GM12878 (cell line): ENCODE data around the gene FGD6. TPM values are rescaled to one million over a fixed set of nuclear protein-coding genes. Genes with fewer than 3 reads are reported as not detected.

Experiments
- ATAC-seq: fragments of 200-7000 bp; cut with Tn5 transposase; 3 replicates; pipeline ENCODE4 v1.9.1; 2020; ENCODE audit warnings: mild to moderate bottlenecking, moderate library complexity
- BruUV-seq: library from RNA; stranded (reverse); fragments of 400-500 nt; replicated peaks from 2 replicates; lab custom pipeline; 2021; lab: Mats Ljungman, UMichigan
- CTCF ChIA-PET: fragments of 300-600 bp; sonication (Branson Sonifier 250); formaldehyde crosslinking; extraction: SDS; loops from one replicate; lab custom pipeline; 2021; ENCODE audit warnings: inconsistent platforms; lab: Yijun Ruan, JAX
- POLR2A ChIA-PET: fragments of 350-600 bp; formaldehyde crosslinking; extraction: SDS; loops from one replicate; lab custom pipeline; 2021; ENCODE audit warnings: inconsistent platforms; lab: Charles Lee
- RAD21 ChIA-PET: fragments of 300-600 bp; sonication (Branson Sonifier 250); formaldehyde crosslinking; loops from one replicate; lab custom pipeline; 2023; ENCODE audit warnings: antibody characterized with exemption; ENCODE audit not compliant: unreplicated experiment; lab: Charles Lee
- SMC1A ChIA-PET: fragments of 300-600 bp; sonication (Branson Sonifier 250); formaldehyde crosslinking; loops from one replicate; lab custom pipeline; 2023; ENCODE audit not compliant: unreplicated experiment, uncharacterized antibody; lab: Charles Lee
- DNase-seq: peaks from one replicate; pipeline ENCODE4 v3.0.0-alpha.2; 2011; ENCODE audit warnings: low read depth, low spot score
- FAIRE-seq: peaks from 3 replicates; lab custom pipeline; 2011; peaks lifted over from hg19 to GRCh38; lab: Jason Lieb, UNC
- H2AFZ ChIP-seq: 2 replicates; pipeline ENCODE4 v1.6.0; 2011; ENCODE audit warnings: low read depth, low read length, control low read depth; ENCODE audit not compliant: control insufficient read depth
- H3K27ac ChIP-seq: 2 replicates; pipeline ENCODE4 v1.5.1; 2011; ENCODE audit warnings: control low read depth; ENCODE audit not compliant: control insufficient read depth, insufficient read depth
- H3K27me3 ChIP-seq, 2 experiments: replicated peaks in 1 of 2; 2 replicates each; pipeline versions ENCODE4 v1.6.0 to v1.6.1; 2011; ENCODE audit warnings: low read length in 1 of 2; ENCODE audit not compliant: control insufficient read depth in 2 of 2, insufficient read depth in 2 of 2
- H3K36me3 ChIP-seq, 2 experiments: 2 replicates each; pipeline ENCODE4 v1.5.1; 2011; ENCODE audit warnings: low read length in 1 of 2; ENCODE audit not compliant: control insufficient read depth in 2 of 2, insufficient read depth in 2 of 2
- H3K4me1 ChIP-seq: 2 replicates; pipeline ENCODE4 v1.6.1; 2011; ENCODE audit warnings: mild to moderate bottlenecking, low read length, moderate library complexity, mixed read lengths; ENCODE audit not compliant: control insufficient read depth, insufficient read depth
- H3K4me2 ChIP-seq: 2 replicates; pipeline ENCODE4 v1.6.0; 2011; ENCODE audit warnings: control low read depth; ENCODE audit not compliant: control insufficient read depth, insufficient read depth
- H3K4me3 ChIP-seq: fragments of 200-600 bp; sonication (generic); 2 replicates; pipeline ENCODE4 v1.5.1; 2016
- H3K79me2 ChIP-seq: 2 replicates; pipeline ENCODE4 v1.6.0; 2011; ENCODE audit warnings: low read length; ENCODE audit not compliant: control insufficient read depth, insufficient read depth
- H3K9ac ChIP-seq: 2 replicates; pipeline ENCODE4 v1.8.0; 2011; ENCODE audit warnings: low read length, control low read depth, mixed read lengths; ENCODE audit not compliant: control insufficient read depth, insufficient read depth
- H3K9me3 ChIP-seq: replicated peaks from 3 replicates; pipeline ENCODE4 v1.5.1; 2011; ENCODE audit warnings: mild to moderate bottlenecking, low read length; ENCODE audit not compliant: control insufficient read depth, insufficient read depth
- H4K20me1 ChIP-seq: 2 replicates; pipeline ENCODE4 v1.6.0; 2011; ENCODE audit not compliant: control insufficient read depth, insufficient read depth
- CBX5 ChIP-seq: sonication (generic); IDR thresholded peaks from 2 replicates; pipeline ENCODE4 v1.6.1; 2016; ENCODE audit warnings: low read depth, moderate library complexity, mild to moderate bottlenecking, inconsistent platforms
- IKZF1 ChIP-seq: fragments of 450-650 bp; conservative IDR thresholded peaks from 2 replicates; pipeline ENCODE4 v1.6.1; 2017; ENCODE audit warnings: antibody characterized with exemption, mild to moderate bottlenecking
- JUND ChIP-seq: IDR thresholded peaks from 2 replicates; pipeline ENCODE4 v1.6.1; 2012; ENCODE audit warnings: low read depth, mild to moderate bottlenecking, low read length, improper control_type of control experiment, moderate library complexity
- PRDM15 ChIP-seq: fragments of 450-650 bp; formaldehyde crosslinking; IDR thresholded peaks from 2 replicates; pipeline ENCODE4 v1.4.0; 2020; ENCODE audit warnings: mild to moderate bottlenecking, moderate library complexity
- RBBP5 ChIP-seq: fragments of 200-600 bp; sonication (generic); conservative IDR thresholded peaks from 2 replicates; pipeline ENCODE4 v1.6.1; 2016
- TARDBP ChIP-seq: IDR thresholded peaks from 2 replicates; pipeline ENCODE4 v1.6.1; 2016; ENCODE audit warnings: borderline replicate concordance
- ZBTB4 ChIP-seq: fragments of 450-650 bp; formaldehyde crosslinking; IDR thresholded peaks from 2 replicates; pipeline ENCODE4 v1.4.0; 2022; ENCODE audit warnings: mild to moderate bottlenecking, moderate library complexity
- ZNF207 ChIP-seq: fragments of 450-650 bp; IDR thresholded peaks from 2 replicates; pipeline ENCODE4 v1.6.1; 2014; ENCODE audit warnings: antibody characterized with exemption, mild to moderate bottlenecking, borderline replicate concordance
- WGBS: methylation state at CpG from one replicate; pipeline ENCODE4 v1.1.6; 2016; ENCODE audit warnings: low lambda C conversion rate; ENCODE audit not compliant: insufficient replicate concordance, insufficient coverage; ENCODE audit errors: missing lambda C conversion rate; 5-methylcytosine and 5-hydroxymethylcytosine counted together
- in situ Hi-C: fragments of 300-500 bp; cut with MboI; formaldehyde crosslinking; loops from 9 replicates; pipeline ENCODE4 v1.14.3; 2018; ENCODE audit warnings: mixed read lengths
- intact Hi-C: fragments of 100-400 bp; cut with micrococcal nuclease; formaldehyde crosslinking; loops from one replicate; pipeline ENCODE4 v1.14.2; 2022; ENCODE audit not compliant: unreplicated experiment
- polyA plus RNA-seq, 11 experiments: library from polyadenylated mRNA; depleted of rRNA in 4 of 11; unstranded in 6 of 11; stranded (reverse) in 5 of 11; fragments of >200 nt; fragmentation: Nextera tagmentation in 4 of 11; fragmentation: Illumina TruSeq in 1 of 11; extraction: Ambion mirVana in 4 of 11; extraction: Trizol in 1 of 11; gene quantifications; 1 replicate in 1 of 11; 2 replicates in 10 of 11; pipeline versions ENCODE4 v1.2.1 to v1.2.3, GENCODE V29; 2011 to 2016; ENCODE audit warnings: inconsistent platforms in 2 of 11, missing spikeins in 2 of 11, low read depth in 1 of 11
- total RNA-seq, 4 experiments: library from RNA; depleted of rRNA in 3 of 4; stranded (reverse); fragments of >200 nt in 3 of 4; fragmentation: Illumina TruSeq in 1 of 4; extraction: Trizol in 1 of 4; gene quantifications; 2 replicates each; pipeline versions ENCODE4 v1.2.1 to v1.2.3, GENCODE V29; 2013 to 2021
- TF ChIP-seq, protein P1 (sequence below): IDR thresholded peaks from 2 replicates; pipeline ENCODE4 v1.6.1; 2011; ENCODE audit warnings: mild to moderate bottlenecking, low read depth, low read length, moderate library complexity; ENCODE audit not compliant: insufficient replicate concordance

FGD6 gene
- total and polyA plus RNA-seq, 10 of the 15 experiments (the other 5 are each of a cell fraction or from before 2014, with no cell fraction given) = 2.4 to 15.5 (median 8.9) TPM

- ChIA-PET CTCF (no interaction called here), SMC1A (interaction anchor here (2.0 kb wide), 1 partner anchor 10 kb away, joined by 4 read pairs; no protein-coding TSS in a partner anchor), RAD21 (no interaction called here), POLR2A (no interaction called here)
- Histone ChIP-seq H3K27me3 (no peaks in the 10 kb centered on the region), H3K4me2 (no peak overlapping the region), H3K4me1 (no peaks in the 10 kb centered on the region), H3K27ac (no peak overlapping the region), H3K79me2 (no peaks in the 10 kb centered on the region), H3K9me3 (no peaks in the 10 kb centered on the region), H3K4me3 (no peak overlapping the region), H3K36me3 (no peaks in the 10 kb centered on the region), H3K9ac (no peak overlapping the region), H2AFZ (no peak overlapping the region), H4K20me1 (no peaks in the 10 kb centered on the region)
- intact Hi-C loops = no loop called here
- in situ Hi-C loops = no loop called here
- no peak for ATAC-seq
- no peak for DNase-seq
- BruUV-seq = no TSS peak
- no peak for FAIRE-seq
- 88% methylated on average over 2 of the region's 2 CpGs for WGBS
- TF ChIP-seq CBX5 = no peak
- no peak for TF ChIP-seq JUND
- TF ChIP-seq IKZF1 = no peak
- no peak for TF ChIP-seq PRDM15 (CRISPR knock-in tag)
- no peak for TF ChIP-seq ZNF207
- TF ChIP-seq RBBP5 = no peak
- no peak for TF ChIP-seq ZBTB4 (CRISPR knock-in tag)
- TF ChIP-seq TARDBP = no peak
- TF ChIP-seq, protein P1, sequence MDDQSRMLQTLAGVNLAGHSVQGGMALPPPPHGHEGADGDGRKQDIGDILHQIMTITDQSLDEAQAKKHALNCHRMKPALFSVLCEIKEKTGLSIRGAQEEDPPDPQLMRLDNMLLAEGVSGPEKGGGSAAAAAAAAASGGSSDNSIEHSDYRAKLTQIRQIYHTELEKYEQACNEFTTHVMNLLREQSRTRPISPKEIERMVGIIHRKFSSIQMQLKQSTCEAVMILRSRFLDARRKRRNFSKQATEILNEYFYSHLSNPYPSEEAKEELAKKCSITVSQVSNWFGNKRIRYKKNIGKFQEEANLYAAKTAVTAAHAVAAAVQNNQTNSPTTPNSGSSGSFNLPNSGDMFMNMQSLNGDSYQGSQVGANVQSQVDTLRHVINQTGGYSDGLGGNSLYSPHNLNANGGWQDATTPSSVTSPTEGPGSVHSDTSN = no peak
Measured at GRCh38 chr12:95142431-95143151, 74.7 kb downstream of the FGD6 start.
